Karpas-422 (cell line): ENCODE results near the gene PCBP4. TPM values are rescaled to one million over a fixed set of nuclear protein-coding genes. Genes with fewer than 3 reads are reported as not detected.

Experiments
- DNase-seq: peaks from one replicate; pipeline ENCODE4 v3.0.0-alpha.2; 2015
- H2AFZ ChIP-seq: fragments of 200-600 bp; sonication (generic); 2 replicates; pipeline ENCODE4 v1.6.1; 2014; ENCODE audit warnings: antibody characterized with exemption, low read length, mixed read lengths
- H3K27ac ChIP-seq: fragments of 200-600 bp; sonication (generic); 2 replicates; pipeline ENCODE4 v1.5.1; 2014; ENCODE audit warnings: mild to moderate bottlenecking, low read length, moderate library complexity
- H3K27me3 ChIP-seq: fragments of 200-600 bp; sonication (generic); 2 replicates; pipeline ENCODE4 v1.6.1; 2014; ENCODE audit warnings: low read length, mixed read lengths
- H3K36me3 ChIP-seq: fragments of 200-600 bp; sonication (generic); 2 replicates; pipeline ENCODE4 v1.6.1; 2014; ENCODE audit warnings: low read length, mixed read lengths; ENCODE audit not compliant: insufficient read depth
- H3K4me1 ChIP-seq: fragments of 200-600 bp; sonication (generic); 2 replicates; pipeline ENCODE4 v1.6.1; 2014; ENCODE audit warnings: mild to moderate bottlenecking, low read length, mixed read lengths
- H3K4me2 ChIP-seq: fragments of 200-600 bp; sonication (generic); 2 replicates; pipeline ENCODE4 v1.6.1; 2014; ENCODE audit warnings: low read length, low read depth, mild to moderate bottlenecking; ENCODE audit not compliant: poor library complexity, severe bottlenecking
- H3K4me3 ChIP-seq: fragments of 200-600 bp; sonication (generic); 2 replicates; pipeline ENCODE4 v1.5.1; 2014; ENCODE audit warnings: mild to moderate bottlenecking, antibody characterized with exemption, low read length, mixed read lengths
- H3K79me2 ChIP-seq: fragments of 200-600 bp; sonication (generic); 2 replicates; pipeline ENCODE4 v1.6.1; 2014; ENCODE audit warnings: mild to moderate bottlenecking, low read length, mixed read lengths
- H3K9ac ChIP-seq: fragments of 200-600 bp; sonication (generic); 2 replicates; pipeline ENCODE4 v1.6.0; 2014; ENCODE audit warnings: low read length
- H3K9me2 ChIP-seq: fragments of 200-600 bp; sonication (generic), shearing (Covaris generic); replicated peaks from 2 replicates; pipeline ENCODE4 v1.6.0; 2014; ENCODE audit warnings: mild to moderate bottlenecking, low read length, moderate library complexity; ENCODE audit not compliant: insufficient read depth
- H3K9me3 ChIP-seq: fragments of 300-700, 200-600 bp; sonication (generic); 2 replicates; pipeline ENCODE4 v1.6.1; 2014; ENCODE audit warnings: low read length, mixed read lengths
- H4K20me1 ChIP-seq: fragments of 200-600 bp; sonication (generic); 2 replicates; pipeline ENCODE4 v1.6.1; 2014; ENCODE audit warnings: mild to moderate bottlenecking, antibody characterized with exemption, low read length, low read depth; ENCODE audit not compliant: insufficient read depth
- total RNA-seq: library from RNA; depleted of rRNA; stranded (reverse); fragments of >200 nt; shearing (Covaris generic); gene quantifications from 2 replicates; pipeline ENCODE4 v1.2.3, GENCODE V29; 2014; ENCODE audit warnings: low replicate concordance

The PCBP4 gene
- total RNA-seq, 1 experiment from 2014 or later, result 17.9 TPM

- no peak overlapping the region for H2AFZ ChIP-seq
- H3K27me3 ChIP-seq, result no peaks in the 10 kb centered on the region
- no peak overlapping the region for H3K27ac ChIP-seq
- no peaks in the 10 kb centered on the region for H3K9me3 ChIP-seq
- H3K4me1 ChIP-seq, result peaks cover 29% of the 10 kb centered on the region
- no peak overlapping the region for H3K4me3 ChIP-seq
- no peaks in the 10 kb centered on the region; the same call in 1 of the 2 replicates for H3K36me3 ChIP-seq
- H3K79me2 ChIP-seq, result peaks cover 21% of the 10 kb centered on the region
- H3K4me2 ChIP-seq, result no peak overlapping the region
- H3K9me2 ChIP-seq, result no peaks in the 10 kb centered on the region
- no peak overlapping the region for H3K9ac ChIP-seq
- peaks cover 9% of the 10 kb centered on the region; the same call in 1 of the 2 replicates for H4K20me1 ChIP-seq
- no peak for DNase-seq
These were observed 22.7 kb downstream of the PCBP4 start for GRCh38 chr3:51944451-51945021.

- H3K27me3 ChIP-seq, result no peaks in the 10 kb centered on the region
- H3K9me2 ChIP-seq, result no peaks in the 10 kb centered on the region
- DNase-seq, result no peak
- peak overlapping the region; percentile 99 for H3K4me2 ChIP-seq
- no peak overlapping the region for H3K27ac ChIP-seq
- H3K36me3 ChIP-seq, result peaks cover 6% of the 10 kb centered on the region; the same call in 1 of the 2 replicates
- H3K79me2 ChIP-seq, result peaks cover 29% of the 10 kb centered on the region
- H3K4me3 ChIP-seq, result peak overlapping the region; percentile 85; the same call in 1 of the 2 replicates
- no peaks in the 10 kb centered on the region for H3K9me3 ChIP-seq
- H2AFZ ChIP-seq, result no peak overlapping the region
- peaks cover 29% of the 10 kb centered on the region for H3K4me1 ChIP-seq
- peak overlapping the region; percentile 97 for H3K9ac ChIP-seq
- peaks cover 9% of the 10 kb centered on the region; the same call in 1 of the 2 replicates for H4K20me1 ChIP-seq
These were observed 23.5 kb downstream of the PCBP4 start for GRCh38 chr3:51943451-51944391.

- H3K4me2 ChIP-seq, result peak overlapping the region; percentile 99
- peak; percentile 90 for DNase-seq
- peak overlapping the region; percentile 97 for H3K9ac ChIP-seq
- peak overlapping the region; percentile 75 for H3K27ac ChIP-seq
- peaks cover 11% of the 10 kb centered on the region; the same call in 1 of the 2 replicates for H3K36me3 ChIP-seq
- H3K4me1 ChIP-seq, result peaks cover 29% of the 10 kb centered on the region
- no peaks in the 10 kb centered on the region for H3K9me2 ChIP-seq
- peak overlapping the region; percentile 61; the same call in 1 of the 2 replicates for H2AFZ ChIP-seq
- H4K20me1 ChIP-seq, result peaks cover 9% of the 10 kb centered on the region; the same call in 1 of the 2 replicates
- H3K27me3 ChIP-seq, result no peaks in the 10 kb centered on the region
- H3K79me2 ChIP-seq, result peaks cover 34% of the 10 kb centered on the region
- no peaks in the 10 kb centered on the region for H3K9me3 ChIP-seq
- peak overlapping the region; percentile 85 for H3K4me3 ChIP-seq
These were observed 24.4 kb downstream of the PCBP4 start for GRCh38 chr3:51942603-51943450.

GRCh38 chr3:51941798-51942602 is 25.3 kb downstream of the PCBP4 start, which contains the start of the genes PARP3 and RRP9:
Gene PARP3, plus strand, starts transcription at chr3:51942363. Its CDS starts 993 bp downstream, at chr3:51943356.
Gene RRP9, minus strand, starts transcription at chr3:51941904. Its CDS starts 37 bp downstream, at chr3:51941867.
- Histone ChIP-seq H2AFZ (peak within 1 kb of the TSS; percentile 61; the same call in 1 of the 2 replicates), H3K4me1 (peaks cover 29% of the 10 kb centered on the region), H3K9ac (peak within 1 kb of the TSS; percentile 97), H3K27me3 (no peaks in the 10 kb centered on the region), H3K4me2 (peak within 1 kb of the TSS; percentile 99), H3K27ac (peak within 1 kb of the TSS; percentile 75), H3K4me3 (peak within 1 kb of the TSS; percentile 90), H3K79me2 (peaks cover 34% of the 10 kb centered on the region), H3K9me3 (no peaks in the 10 kb centered on the region), H3K9me2 (no peaks in the 10 kb centered on the region), H3K36me3 (peaks cover 11% of the 10 kb centered on the region; the same call in 1 of the 2 replicates), H4K20me1 (peaks cover 10% of the 10 kb centered on the region; the same call in 1 of the 2 replicates)
- peak; percentile 100 for DNase-seq

GRCh38 chr3:51941463-51941797 is 25.8 kb downstream of the PCBP4 start:
- Histone ChIP-seq H3K4me2 (peak overlapping the region; percentile 93), H3K4me3 (peak overlapping the region; percentile 90), H3K36me3 (peaks cover 11% of the 10 kb centered on the region; the same call in 1 of the 2 replicates), H3K79me2 (peaks cover 34% of the 10 kb centered on the region), H3K9me2 (no peaks in the 10 kb centered on the region), H3K27me3 (no peaks in the 10 kb centered on the region), H3K9me3 (no peaks in the 10 kb centered on the region), H2AFZ (no peak overlapping the region), H3K4me1 (peaks cover 29% of the 10 kb centered on the region), H4K20me1 (peaks cover 13% of the 10 kb centered on the region; the same call in 1 of the 2 replicates), H3K27ac (no peak overlapping the region; the same call in 1 of the 2 replicates), H3K9ac (peak overlapping the region; percentile 89)
- no peak for DNase-seq

- peak overlapping the region; percentile 89 for H3K9ac ChIP-seq
- H4K20me1 ChIP-seq, result peaks cover 13% of the 10 kb centered on the region; the same call in 1 of the 2 replicates
- peaks cover 34% of the 10 kb centered on the region for H3K79me2 ChIP-seq
- no peaks in the 10 kb centered on the region for H3K9me3 ChIP-seq
- H3K27ac ChIP-seq, result no peak overlapping the region; the same call in 1 of the 2 replicates
- H3K4me3 ChIP-seq, result peak overlapping the region; percentile 90
- H3K9me2 ChIP-seq, result no peaks in the 10 kb centered on the region
- H3K4me1 ChIP-seq, result peaks cover 29% of the 10 kb centered on the region
- peak; percentile 53 for DNase-seq
- peaks cover 13% of the 10 kb centered on the region; the same call in 1 of the 2 replicates for H3K36me3 ChIP-seq
- peak overlapping the region; percentile 93 for H3K4me2 ChIP-seq
- H2AFZ ChIP-seq, result no peak overlapping the region
- no peaks in the 10 kb centered on the region for H3K27me3 ChIP-seq
These were observed 26.4 kb downstream of the PCBP4 start for GRCh38 chr3:51940648-51941462.
